ENCODE data around the gene FKRP. TPM values are rescaled to one million over a fixed set of nuclear protein-coding genes. Genes with fewer than 3 reads are reported as not detected.

Gene FKRP
- total and polyA plus RNA-seq, 4 experiments from 2014 or later = 3.0 to 28.9 (median 15.1) TPM

GRCh38 chr19:46715975-46716671 lies 29.7 kb upstream of the FKRP start:
- H3K27ac ChIP-seq (ENCODE audit: low read depth, low read length) = peak overlapping the region; percentile 95
- Mint-ChIP-seq H3K9me3 (peaks cover 0 to 3% (median 0%) of the 10 kb centered on the region in 8 donors), H3K4me1 (peaks cover 23 to 65% (median 37%) of the 10 kb centered on the region in 4 donors), H3K27me3 (no peaks in the 10 kb centered on the region), H3K36me3 (peaks cover 3 to 46% of the 10 kb centered on the region in 2 donors), H3K27ac (peak overlapping the region; percentile 96 to 99 (median 98)), H3K4me3 (peak overlapping the region; percentile 93 to 98 (median 94))
- POLR2A ChIA-PET (ENCODE audit: partially characterized antibody) = interaction anchor here (0.9 to 10.8 kb wide), 10 partner anchors 12 to 559 kb away, joined by 3 to 72 read pairs (median 18); partner anchors contain the start of genes CALM3, DACT3, FKRP and INAFM1
- H3K4me3 ChIP-seq (ENCODE audit: low read length in 2 of 2) = peak overlapping the region; percentile 82 to 94
- peaks cover 44% of the 10 kb centered on the region for H3K4me1 ChIP-seq (ENCODE audit: insufficient read depth, low read length)
- CTCF ChIA-PET (ENCODE audit: partially characterized antibody) = interaction anchor here (0.6 to 4.7 kb wide), 7 partner anchors 9 to 125 kb away, joined by 3 to 57 read pairs (median 3); no protein-coding TSS in a partner anchor
- no peaks in the 10 kb centered on the region for H3K27me3 ChIP-seq (ENCODE audit: insufficient read depth, low read length)
- H3K9me3 ChIP-seq (ENCODE audit: control insufficient read depth in 1 of 2, low read length in 2 of 2) = no peaks in the 10 kb centered on the region
- peaks cover 2% of the 10 kb centered on the region for H3K36me3 ChIP-seq (ENCODE audit: insufficient read depth, low read length)
- no peak for DNase-seq
- intact Hi-C loops (cut with micrococcal nuclease) = loop anchor here (2.0 to 5.0 kb wide), 3 partner anchors 55 to 104 kb away; partner anchors contain the start of genes DACT3 and SLC1A5

- Histone ChIP-seq H3K27me3 (ENCODE audit: insufficient read depth, low read length) (no peaks in the 10 kb centered on the region), H3K4me1 (ENCODE audit: insufficient read depth, low read length) (peaks cover 44% of the 10 kb centered on the region), H3K27ac (ENCODE audit: low read depth, low read length) (peak overlapping the region; percentile 95), H3K4me3 (ENCODE audit: low read length in 2 of 2) (peak overlapping the region; percentile 82 to 94), H3K36me3 (ENCODE audit: insufficient read depth, low read length) (no peaks in the 10 kb centered on the region), H3K9me3 (ENCODE audit: control insufficient read depth in 1 of 2, low read length in 2 of 2) (no peaks in the 10 kb centered on the region)
- H3K27ac Mint-ChIP-seq = peak overlapping the region; percentile 94 to 98 (median 98)
- POLR2A ChIA-PET (ENCODE audit: partially characterized antibody) = interaction anchor here (0.9 to 10.8 kb wide), 7 partner anchors 12 to 558 kb away, joined by 3 to 72 read pairs (median 20); partner anchors contain the start of genes CALM3, DACT3, INAFM1 and SLC1A5
- H3K9me3 Mint-ChIP-seq = peaks cover 0 to 3% (median 0%) of the 10 kb centered on the region in 8 donors
- CTCF ChIA-PET (ENCODE audit: partially characterized antibody) = interaction anchor here (1.0 kb wide), 1 partner anchor 12 kb away, joined by 3 read pairs; no protein-coding TSS in a partner anchor
- H3K36me3 Mint-ChIP-seq = peaks cover 3 to 48% of the 10 kb centered on the region in 2 donors
- H3K4me1 Mint-ChIP-seq = peaks cover 23 to 64% (median 36%) of the 10 kb centered on the region in 4 donors
- H3K4me3 Mint-ChIP-seq = peak overlapping the region; percentile 93 to 98 (median 94)
- H3K27me3 Mint-ChIP-seq = no peaks in the 10 kb centered on the region
- peak in 1 of 5 donors; percentile 12 for DNase-seq
- intact Hi-C loops (cut with micrococcal nuclease) = loop anchor here (1.0 to 5.0 kb wide), 4 partner anchors 12 to 104 kb away; partner anchors contain the start of gene SLC1A5
Measured at GRCh38 chr19:46716672-46717033, 29.2 kb upstream of the FKRP start.

- no peaks in the 10 kb centered on the region for H3K27me3 Mint-ChIP-seq
- H3K4me1 Mint-ChIP-seq = peaks cover 23 to 64% (median 37%) of the 10 kb centered on the region in 4 donors
- H3K27ac Mint-ChIP-seq = peak within 1 kb of the TSS; percentile 97 to 99 (median 98)
- H3K9me3 ChIP-seq (ENCODE audit: control insufficient read depth in 1 of 2, low read length in 2 of 2) = no peaks in the 10 kb centered on the region
- peak within 1 kb of the TSS; percentile 82 to 94 for H3K4me3 ChIP-seq (ENCODE audit: low read length in 2 of 2)
- ChIA-PET CTCF (ENCODE audit: partially characterized antibody) (interaction anchor here (1.0 kb wide), 1 partner anchor 11 kb away, joined by 3 read pairs; no protein-coding TSS in a partner anchor), POLR2A (ENCODE audit: partially characterized antibody) (interaction anchor here (0.8 to 10.8 kb wide), 6 partner anchors 9 to 116 kb away, joined by 4 to 72 read pairs (median 12); partner anchors contain the start of genes CALM3, DACT3 and SLC1A5)
- H3K36me3 ChIP-seq (ENCODE audit: insufficient read depth, low read length) = peaks cover 4% of the 10 kb centered on the region
- H3K27me3 ChIP-seq (ENCODE audit: insufficient read depth, low read length) = no peaks in the 10 kb centered on the region
- H3K9me3 Mint-ChIP-seq = peaks cover 0 to 3% (median 0%) of the 10 kb centered on the region in 8 donors
- peak within 1 kb of the TSS; percentile 93 to 98 (median 94) for H3K4me3 Mint-ChIP-seq
- intact Hi-C loops (cut with micrococcal nuclease) = loop anchor here (1.0 to 5.0 kb wide), 4 partner anchors 11 to 105 kb away; partner anchors contain the start of gene SLC1A5
- DNase-seq = peak; percentile 76 to 85 (median 79)
- peak within 1 kb of the TSS; percentile 95 for H3K27ac ChIP-seq (ENCODE audit: low read depth, low read length)
- H3K4me1 ChIP-seq (ENCODE audit: insufficient read depth, low read length) = peaks cover 44% of the 10 kb centered on the region
- H3K36me3 Mint-ChIP-seq = peaks cover 3 to 52% of the 10 kb centered on the region in 2 donors
Measured at GRCh38 chr19:46717034-46717715, 28.7 kb upstream of the FKRP start, which contains the start of gene PRKD2. PRKD2 (minus strand) TSS chr19:46717114; CDS start chr19:46716370, 744 bp downstream.

DNA sequence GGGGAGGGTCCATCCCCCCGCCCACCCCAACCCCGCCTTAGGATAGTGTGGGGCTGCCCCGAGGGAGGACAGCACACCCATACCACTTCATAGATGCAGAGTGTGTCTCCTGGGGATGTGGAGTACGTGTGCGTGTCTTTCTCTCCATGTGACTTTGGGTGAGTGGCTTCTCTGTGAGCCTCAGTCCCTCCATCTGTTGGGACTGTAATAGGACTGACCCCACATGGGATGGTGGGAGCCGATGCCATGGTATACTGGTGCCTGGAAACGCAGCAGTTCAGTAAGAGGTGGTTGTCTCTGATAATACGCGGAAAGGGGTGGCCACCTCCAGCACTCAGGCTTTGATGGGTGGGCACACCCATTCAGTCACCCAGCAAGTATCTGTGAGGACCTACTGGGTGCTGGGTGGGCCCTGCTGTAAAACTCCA lies 28.1 kb upstream of the FKRP start:
- Histone ChIP-seq H3K36me3 (ENCODE audit: insufficient read depth, low read length) (peaks cover 10% of the 10 kb centered on the region), H3K27ac (ENCODE audit: low read depth, low read length) (peak overlapping the region; percentile 95), H3K4me1 (ENCODE audit: insufficient read depth, low read length) (peaks cover 43% of the 10 kb centered on the region), H3K27me3 (ENCODE audit: insufficient read depth, low read length) (no peaks in the 10 kb centered on the region), H3K4me3 (ENCODE audit: low read length in 2 of 2) (peak overlapping the region; percentile 20 to 94), H3K9me3 (ENCODE audit: control insufficient read depth in 1 of 2, low read length in 2 of 2) (no peaks in the 10 kb centered on the region)
- peak overlapping the region; percentile 87 to 98 (median 98) for H3K27ac Mint-ChIP-seq
- CTCF ChIA-PET (ENCODE audit: partially characterized antibody) = interaction anchor here (0.6 to 1.2 kb wide), 7 partner anchors 9 to 33 kb away, joined by 3 to 5 read pairs (median 3); no protein-coding TSS in a partner anchor
- POLR2A ChIA-PET (ENCODE audit: partially characterized antibody) = interaction anchor here (0.7 to 1.4 kb wide), 9 partner anchors 10 to 441 kb away, joined by 3 to 5 read pairs (median 4); partner anchors contain the start of genes CALM3, DACT3 and SLC1A5
- H3K27me3 Mint-ChIP-seq = no peaks in the 10 kb centered on the region
- H3K4me3 Mint-ChIP-seq = peak overlapping the region; percentile 93 to 98 (median 94)
- peaks cover 20 to 58% (median 33%) of the 10 kb centered on the region in 4 donors for H3K4me1 Mint-ChIP-seq
- peak in 1 of 5 donors; percentile 50 for DNase-seq
- intact Hi-C loops (cut with micrococcal nuclease) = loop anchor here (1.0 to 5.0 kb wide), 4 partner anchors 11 to 105 kb away; partner anchors contain the start of gene SLC1A5
- H3K36me3 Mint-ChIP-seq = peaks cover 3 to 52% of the 10 kb centered on the region in 2 donors
- peaks cover 0 to 3% (median 0%) of the 10 kb centered on the region in 8 donors for H3K9me3 Mint-ChIP-seq

DNA sequence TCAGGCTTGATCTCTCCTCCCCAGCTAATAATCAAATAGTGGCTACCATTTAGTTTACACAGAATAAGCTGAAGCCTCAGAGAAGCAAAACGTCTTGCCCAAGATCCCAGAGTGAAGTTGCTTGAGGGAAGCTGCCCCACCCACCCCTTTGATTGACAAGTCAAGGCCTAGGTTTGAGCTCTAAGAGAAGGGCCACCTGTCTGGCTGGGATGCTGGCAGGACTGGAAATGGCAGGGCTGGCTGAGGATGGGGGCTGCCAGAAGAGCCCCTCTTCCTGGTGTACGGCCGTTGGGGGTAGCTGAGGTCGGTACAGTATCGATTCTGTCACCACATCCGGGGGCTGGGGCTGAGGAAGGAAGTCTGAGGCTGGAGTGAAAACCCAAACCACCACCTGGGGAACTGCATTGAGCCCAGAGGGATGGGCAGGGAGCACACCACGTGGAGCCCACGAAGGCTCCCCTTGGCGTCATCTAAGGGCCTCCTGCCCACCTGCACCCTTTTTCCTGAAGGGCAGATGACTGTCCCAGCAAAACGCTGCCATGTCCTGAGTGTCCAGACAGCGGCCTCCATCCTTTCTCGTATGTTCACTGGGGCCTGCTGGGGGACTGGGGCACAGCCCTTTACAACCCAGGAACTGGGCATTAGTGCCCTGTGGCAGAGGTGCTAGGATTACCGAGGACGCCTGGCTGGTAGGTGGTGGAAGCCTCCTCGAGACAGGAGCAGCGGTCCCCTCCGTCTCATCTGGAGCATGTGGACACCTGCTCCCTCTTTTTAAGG lies 27.5 kb upstream of the FKRP start:
- Mint-ChIP-seq H3K27ac (peak overlapping the region; percentile 87 to 98 (median 98)), H3K36me3 (peaks cover 3 to 52% of the 10 kb centered on the region in 2 donors), H3K27me3 (no peaks in the 10 kb centered on the region), H3K9me3 (peaks cover 0 to 3% (median 0%) of the 10 kb centered on the region in 8 donors), H3K4me3 (peak overlapping the region; percentile 93 to 98 (median 94)), H3K4me1 (peaks cover 19 to 55% (median 31%) of the 10 kb centered on the region in 4 donors)
- H3K27me3 ChIP-seq (ENCODE audit: insufficient read depth, low read length) = no peaks in the 10 kb centered on the region
- POLR2A ChIA-PET (ENCODE audit: partially characterized antibody) = interaction anchor here (0.7 to 1.4 kb wide), 9 partner anchors 10 to 440 kb away, joined by 3 to 5 read pairs (median 4); partner anchors contain the start of genes CALM3, DACT3 and SLC1A5
- DNase-seq = peak; percentile 62 to 80 (median 73)
- peak overlapping the region; percentile 20 to 94 for H3K4me3 ChIP-seq (ENCODE audit: low read length in 2 of 2)
- CTCF ChIA-PET (ENCODE audit: partially characterized antibody) = interaction anchor here (0.6 to 1.6 kb wide), 8 partner anchors 9 to 32 kb away, joined by 3 to 5 read pairs (median 3); no protein-coding TSS in a partner anchor
- H3K36me3 ChIP-seq (ENCODE audit: insufficient read depth, low read length) = peaks cover 12% of the 10 kb centered on the region
- intact Hi-C loops (cut with micrococcal nuclease) = loop anchor here (5.0 kb wide), 1 partner anchor 106 kb away; no protein-coding TSS in a partner anchor
- H3K4me1 ChIP-seq (ENCODE audit: insufficient read depth, low read length) = peaks cover 37% of the 10 kb centered on the region
- H3K9me3 ChIP-seq (ENCODE audit: control insufficient read depth in 1 of 2, low read length in 2 of 2) = no peaks in the 10 kb centered on the region
- peak overlapping the region; percentile 95 for H3K27ac ChIP-seq (ENCODE audit: low read depth, low read length)
